ENCODE data around the gene NKAIN1.

NKAIN1 gene

GRCh38 chr1:31193729-31194128 is 46.0 kb downstream of the NKAIN1 start:
- no peak for DNase-seq (ENCODE audit: low read depth)
- TF ChIP-seq CTCF (conservative IDR thresholded peaks at IDR 0.05; ENCODE audit: control insufficient read depth, insufficient read depth, low read depth, low read length) = no peak
- H3K4me3 ChIP-seq (ENCODE audit: control insufficient read depth, low read depth, low read length) = no peak overlapping the region

GRCh38 chr1:31191281-31191680 is 48.4 kb downstream of the NKAIN1 start:
- no peak for DNase-seq (ENCODE audit: low read depth)
- no peak for TF ChIP-seq CTCF (conservative IDR thresholded peaks at IDR 0.05; ENCODE audit: control insufficient read depth, insufficient read depth, low read depth, low read length)
- no peak overlapping the region for H3K4me3 ChIP-seq (ENCODE audit: control insufficient read depth, low read depth, low read length)

- DNase-seq (ENCODE audit: low read depth) = no peak
- TF ChIP-seq CTCF (conservative IDR thresholded peaks at IDR 0.05; ENCODE audit: control insufficient read depth, insufficient read depth, low read depth, low read length) = no peak
- H3K4me3 ChIP-seq (ENCODE audit: control insufficient read depth, low read depth, low read length) = no peak overlapping the region
Measured at GRCh38 chr1:31189696-31190674, 49.7 kb downstream of the NKAIN1 start.

GRCh38 chr1:31183927-31184554 is 55.6 kb downstream of the NKAIN1 start:
- no peak overlapping the region for H3K4me3 ChIP-seq (ENCODE audit: control insufficient read depth, low read depth, low read length)
- DNase-seq (ENCODE audit: low read depth) = peak; percentile 48
- TF ChIP-seq CTCF (conservative IDR thresholded peaks at IDR 0.05; ENCODE audit: control insufficient read depth, insufficient read depth, low read depth, low read length) = peak; percentile 91

- no peak for DNase-seq (ENCODE audit: low read depth)
- no peak overlapping the region for H3K4me3 ChIP-seq (ENCODE audit: control insufficient read depth, low read depth, low read length)
- no peak for TF ChIP-seq CTCF (conservative IDR thresholded peaks at IDR 0.05; ENCODE audit: control insufficient read depth, insufficient read depth, low read depth, low read length)
Measured at GRCh38 chr1:31183126-31183525, 56.6 kb downstream of the NKAIN1 start.

- H3K4me3 ChIP-seq (ENCODE audit: control insufficient read depth, low read depth, low read length) = no peak overlapping the region
- peak; percentile 96 for DNase-seq (ENCODE audit: low read depth)
- TF ChIP-seq CTCF (conservative IDR thresholded peaks at IDR 0.05; ENCODE audit: control insufficient read depth, insufficient read depth, low read depth, low read length) = peak; percentile 49
Measured at GRCh38 chr1:31182352-31182751, 57.3 kb downstream of the NKAIN1 start.
